Lung (tissue), 12 donors: Measurements from ENCODE around the gene AIF1L. TPM values are rescaled to one million over a fixed set of nuclear protein-coding genes. Genes with fewer than 3 reads are reported as not detected.
"Not testable (repeated sequence)": the region's sequence is repeated elsewhere in the genome, so short reads cannot be mapped to it uniquely, and the experiment has no call there.

Experiments used
- ATAC-seq: fragments of 200-7000 bp; cut with Tn5 transposase; one replicate; pipeline ENCODE4 v1.9.1; 2020; ENCODE audit warnings: moderate number of reproducible peaks; ENCODE audit not compliant: insufficient read depth, low FRiP score
- DNase-seq, 3 donors: peaks; one replicate each; pipeline ENCODE4 v3.0.0-alpha.2; 2013 to 2017
- H3K27ac ChIP-seq, 2 donors: one replicate each; pipeline ENCODE4 v1.5.1; 2013; ENCODE audit warnings: mild to moderate bottlenecking in 2 of 2, moderate library complexity in 2 of 2, control low read depth in 1 of 2, inconsistent platforms in 1 of 2, low read depth in 1 of 2, low read length in 1 of 2
- H3K27me3 ChIP-seq, 3 donors: one replicate each; pipeline ENCODE4 v1.5.1; 2013; ENCODE audit warnings: low read length in 2 of 3; ENCODE audit not compliant: control insufficient read depth in 3 of 3, insufficient read depth in 3 of 3
- H3K36me3 ChIP-seq, 4 donors: one replicate each; pipeline ENCODE4 v1.5.1; 2013; ENCODE audit warnings: low read length in 4 of 4, mild to moderate bottlenecking in 1 of 4, moderate library complexity in 1 of 4; ENCODE audit not compliant: control insufficient read depth in 4 of 4, insufficient read depth in 4 of 4
- H3K4me1 ChIP-seq, 5 donors: one replicate each; pipeline ENCODE4 v1.5.1; 2013; ENCODE audit warnings: low read length in 5 of 5, mild to moderate bottlenecking in 2 of 5, moderate library complexity in 1 of 5; ENCODE audit not compliant: control insufficient read depth in 5 of 5, insufficient read depth in 5 of 5
- H3K4me3 ChIP-seq: one replicate; pipeline ENCODE4 v1.5.1; 2013; ENCODE audit warnings: mild to moderate bottlenecking, control low read depth, moderate library complexity
- H3K9ac ChIP-seq, 2 donors: one replicate each; pipeline ENCODE4 v1.5.1; 2013; ENCODE audit warnings: low read length in 2 of 2, control low read depth in 1 of 2; ENCODE audit not compliant: insufficient read depth in 1 of 2
- H3K9me3 ChIP-seq, 4 donors: one replicate each; pipeline ENCODE4 v1.5.1; 2013; ENCODE audit warnings: low read length in 3 of 4, mild to moderate bottlenecking in 1 of 4, moderate library complexity in 1 of 4; ENCODE audit not compliant: control insufficient read depth in 4 of 4, insufficient read depth in 3 of 4
- CTCF ChIP-seq: IDR thresholded peaks from 2 replicates; pipeline ENCODE4 v1.5.1; 2012; ENCODE audit warnings: mild to moderate bottlenecking; ENCODE audit errors: control extremely low read depth, extremely low read depth
- WGBS, 2 donors: extraction: QIAGEN DNeasy Blood & Tissue Kit; methylation state at CpG; one replicate each; pipeline ENCODE4 v1.1.7; 2013; 5-methylcytosine and 5-hydroxymethylcytosine counted together
- polyA plus RNA-seq, 2 donors: library from polyadenylated mRNA; stranded (reverse); fragments of 200-250 nt; gene quantifications; one replicate each; pipeline ENCODE4 v1.2.1, GENCODE V29; 2013
- total RNA-seq, 2 donors: library from RNA; depleted of rRNA in 1 of 2; stranded (reverse); fragments of >200 nt in 1 of 2; gene quantifications; one replicate each; pipeline ENCODE4 v1.2.1, GENCODE V29; 2014 to 2021
- donor health status: control.
- donor health status: control.
- donor health status: Bipolar disorder and iron deficiency.
- donor health status: healthy.
- donor health status: DM: yes; HTN: yes; CAD: no.

The AIF1L gene
- total and polyA plus RNA-seq, 4 donors: 3.2 to 16.5 (median 6.9) TPM

- no peak overlapping the region for H3K4me3 ChIP-seq
- no peak overlapping the region for H3K9ac ChIP-seq
- 86 to 89% methylated on average over 8 of the region's 8 CpGs for WGBS, 2 donors
- H3K9me3 ChIP-seq: no peaks in the 10 kb centered on the region
- ATAC-seq (no peak), DNase-seq (no peak)
- H3K27ac ChIP-seq: no peak overlapping the region
- H3K27me3 ChIP-seq: no peaks in the 10 kb centered on the region
- no peaks in the 10 kb centered on the region for H3K36me3 ChIP-seq
- H3K4me1 ChIP-seq: peaks cover 0 to 3% (median 0%) of the 10 kb centered on the region in 5 donors
- TF ChIP-seq CTCF: no peak
Observed at GRCh38 chr9:131097948-131098278, 1.6 kb downstream of the AIF1L start.

- no peak for TF ChIP-seq CTCF
- no peak for ATAC-seq
Observed at GRCh38 chr9:131098391-131099101, 2.2 kb downstream of the AIF1L start.

GRCh38 chr9:131099102-131099606 is 2.8 kb downstream of the AIF1L start:
- DNase-seq: no peak
- Histone ChIP-seq H3K27me3 (no peaks in the 10 kb centered on the region), H3K27ac (no peak overlapping the region), H3K4me1 (peaks cover 0 to 3% (median 0%) of the 10 kb centered on the region in 5 donors), H3K4me3 (no peak overlapping the region), H3K9me3 (no peaks in the 10 kb centered on the region), H3K9ac (no peak overlapping the region), H3K36me3 (no peaks in the 10 kb centered on the region)
- TF ChIP-seq CTCF: no peak
- WGBS, 2 donors: 91 to 92% methylated on average over 8 of the region's 8 CpGs
- ATAC-seq: no peak

More at GRCh38 chr9:131098391-131099101, 2.2 kb downstream of the AIF1L start:
- no peak overlapping the region for H3K4me3 ChIP-seq
- no peaks in the 10 kb centered on the region for H3K27me3 ChIP-seq
- no peaks in the 10 kb centered on the region for H3K36me3 ChIP-seq
- no peak for DNase-seq
- no peak overlapping the region for H3K9ac ChIP-seq
- no peaks in the 10 kb centered on the region for H3K9me3 ChIP-seq
- H3K27ac ChIP-seq: no peak overlapping the region
- 87 to 89% methylated on average over 13 of the region's 13 CpGs for WGBS, 2 donors
- peaks cover 0 to 3% (median 0%) of the 10 kb centered on the region in 5 donors for H3K4me1 ChIP-seq

- DNase-seq, H3K9me3 ChIP-seq, H3K27ac ChIP-seq, H3K36me3 ChIP-seq, H3K27me3 ChIP-seq, H3K9ac ChIP-seq, H3K4me3 ChIP-seq, H3K4me1 ChIP-seq, ATAC-seq: not testable (repeated sequence)
- WGBS, 2 donors: 94 to 97% methylated on average over 8 of the region's 8 CpGs
Observed at GRCh38 chr9:131099845-131100244, 3.5 kb downstream of the AIF1L start.
